ENCODE measurements around the gene IL1RN. TPM values are rescaled to one million over a fixed set of nuclear protein-coding genes. Genes with fewer than 3 reads are reported as not detected.
A peak's percentile ranks its signal among the peaks of the same experiment; 100 is the strongest.

The IL1RN gene
- total RNA-seq, 4 donors from 2014 or later: 0.51 to 0.91 TPM; not detected in 2

- Histone ChIP-seq H3K9me3 (no peaks in the 10 kb centered on the region), H3K27me3 (no peaks in the 10 kb centered on the region), H3K27ac (no peak overlapping the region), H3K36me3 (no peaks in the 10 kb centered on the region), H3K4me1 (no peaks in the 10 kb centered on the region), H3K4me3 (no peak overlapping the region)
- in situ Hi-C loops (cut with MboI; ENCODE audit: low sequenced_read_pairs in 4 of 4): loop anchor here in 1 of 4 donors (5.0 kb wide), 1 partner anchor 242 kb away; no protein-coding TSS in a partner anchor
- ATAC-seq (no peak), DNase-seq (no peak)
- TF ChIP-seq POLR2A (IDR thresholded peaks at IDR 0.05): no peak
- no peak for TF ChIP-seq CTCF (IDR thresholded peaks at IDR 0.05 in 4 of 5, conservative IDR thresholded peaks at IDR 0.05 in 1 of 5)
- intact Hi-C loops (cut with DNase I; ENCODE audit: low total_unique reads): loop anchor here (5.0 kb wide), 1 partner anchor 252 kb away; no protein-coding TSS in a partner anchor
Observed at GRCh38 chr2:113135317-113135716, 7.9 kb downstream of the IL1RN start.

GRCh38 chr2:113136828-113137775 lies 9.7 kb downstream of the IL1RN start:
- no peak overlapping the region for H3K27ac ChIP-seq
- TF ChIP-seq CTCF (IDR thresholded peaks at IDR 0.05 in 4 of 5, conservative IDR thresholded peaks at IDR 0.05 in 1 of 5): peak in 1 of 5 experiments; percentile 39
- no peak for TF ChIP-seq POLR2A (IDR thresholded peaks at IDR 0.05)
- H3K36me3 ChIP-seq: no peaks in the 10 kb centered on the region
- no peaks in the 10 kb centered on the region for H3K4me1 ChIP-seq
- in situ Hi-C loops (cut with MboI; ENCODE audit: low sequenced_read_pairs in 4 of 4): loop anchor here in 1 of 4 donors (5.0 kb wide), 1 partner anchor 240 kb away; no protein-coding TSS in a partner anchor
- intact Hi-C loops (cut with DNase I; ENCODE audit: low total_unique reads): loop anchor here (5.0 kb wide), 1 partner anchor 250 kb away; no protein-coding TSS in a partner anchor
- DNase-seq (no peak), ATAC-seq (no peak)
- H3K27me3 ChIP-seq: no peaks in the 10 kb centered on the region
- no peak overlapping the region for H3K4me3 ChIP-seq
- no peaks in the 10 kb centered on the region for H3K9me3 ChIP-seq

- Histone ChIP-seq H3K4me1 (no peaks in the 10 kb centered on the region), H3K36me3 (no peaks in the 10 kb centered on the region), H3K9me3 (no peaks in the 10 kb centered on the region), H3K4me3 (no peak overlapping the region), H3K27me3 (no peaks in the 10 kb centered on the region), H3K27ac (no peak overlapping the region)
- intact Hi-C loops (cut with DNase I; ENCODE audit: low total_unique reads): loop anchor here (2.0 to 5.0 kb wide), 2 partner anchors 61 to 249 kb away; no protein-coding TSS in a partner anchor
- in situ Hi-C loops (cut with MboI; ENCODE audit: low sequenced_read_pairs in 4 of 4): loop anchor here in 1 of 4 donors (5.0 kb wide), 1 partner anchor 239 kb away; no protein-coding TSS in a partner anchor
- no peak for DNase-seq
- no peak for ATAC-seq
- TF ChIP-seq CTCF (IDR thresholded peaks at IDR 0.05 in 4 of 5, conservative IDR thresholded peaks at IDR 0.05 in 1 of 5) (no peak), POLR2A (IDR thresholded peaks at IDR 0.05) (no peak)
Observed at GRCh38 chr2:113137827-113138226, 10.4 kb downstream of the IL1RN start.

GRCh38 chr2:113138428-113139322 lies 11.3 kb downstream of the IL1RN start:
- in situ Hi-C loops (cut with MboI; ENCODE audit: low sequenced_read_pairs in 4 of 4) (loop anchor here in 1 of 4 donors (5.0 kb wide), 1 partner anchor 239 kb away; no protein-coding TSS in a partner anchor), intact Hi-C loops (cut with DNase I; ENCODE audit: low total_unique reads) (loop anchor here (2.0 to 5.0 kb wide), 2 partner anchors 60 to 249 kb away; no protein-coding TSS in a partner anchor)
- DNase-seq: no peak

More at GRCh38 chr2:113138428-113139322, 11.3 kb downstream of the IL1RN start:
- no peaks in the 10 kb centered on the region for H3K36me3 ChIP-seq
- H3K4me1 ChIP-seq: no peaks in the 10 kb centered on the region
- TF ChIP-seq POLR2A (IDR thresholded peaks at IDR 0.05) (no peak), CTCF (IDR thresholded peaks at IDR 0.05 in 4 of 5, conservative IDR thresholded peaks at IDR 0.05 in 1 of 5) (peak; percentile 35 to 79 (median 50))
- no peak overlapping the region for H3K4me3 ChIP-seq
- H3K9me3 ChIP-seq: no peaks in the 10 kb centered on the region
- no peak overlapping the region for H3K27ac ChIP-seq
- ATAC-seq: peak; percentile 50 to 68
- H3K27me3 ChIP-seq: no peaks in the 10 kb centered on the region
